ENCODE data around the gene GALE. TPM values are rescaled to one million over a fixed set of nuclear protein-coding genes. Genes with fewer than 3 reads are reported as not detected.
A peak's percentile ranks its signal among the peaks of the same experiment; 100 is the strongest.

GALE gene
- total RNA-seq, 1 experiment from 2014 or later: 42.7 TPM

DNA sequence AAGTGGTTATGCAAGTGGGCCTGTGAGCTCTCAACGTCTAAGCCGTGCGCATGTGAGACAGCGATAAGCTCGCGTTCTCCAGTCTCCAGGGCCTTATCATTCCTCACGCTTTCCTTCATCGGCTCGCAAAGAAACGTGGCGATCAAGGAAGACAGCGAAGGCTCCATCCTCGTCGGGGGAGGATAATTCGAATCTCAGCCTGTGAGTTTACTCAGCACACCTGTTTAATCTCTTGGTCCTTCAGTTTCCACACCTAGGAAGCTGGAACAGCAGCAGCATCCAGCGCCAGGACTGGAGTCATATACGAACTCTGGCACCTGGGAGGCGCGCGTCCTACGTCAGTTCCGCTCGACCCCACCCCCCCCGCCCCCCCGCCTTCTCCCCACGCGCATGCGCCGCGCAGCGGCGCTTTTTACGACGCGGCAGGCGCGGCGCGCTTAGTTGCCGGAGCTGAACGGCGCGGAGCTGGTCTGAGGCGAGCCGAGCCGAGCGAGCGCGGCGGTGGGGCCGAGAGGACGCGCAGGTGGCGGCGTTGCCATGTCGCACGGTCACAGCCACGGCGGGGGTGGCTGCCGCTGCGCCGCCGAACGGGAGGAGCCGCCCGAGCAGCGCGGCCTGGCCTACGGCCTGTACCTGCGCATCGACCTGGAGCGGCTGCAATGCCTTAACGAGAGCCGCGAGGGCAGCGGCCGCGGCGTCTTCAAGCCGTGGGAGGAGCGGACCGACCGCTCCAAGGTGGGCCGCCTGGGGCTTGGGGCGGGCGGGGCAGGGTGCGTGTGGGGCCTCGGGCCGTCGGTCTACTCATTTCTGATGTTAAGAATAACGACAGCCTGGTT, 22.4 kb downstream of the GALE start, which contains the start of gene PITHD1:
PITHD1 (plus strand) TSS at position 440 of the 836 bp plus-strand sequence; CDS start at position 538, 98 bp downstream.
- CTCF ChIA-PET: interaction anchor here (0.6 to 0.9 kb wide), 6 partner anchors 22 to 141 kb away, joined by 3 to 5 read pairs (median 3); partner anchors contain the start of gene GALE
- H3K4me1 ChIP-seq (ENCODE audit: insufficient read depth, low read length, poor library complexity, severe bottlenecking): peaks cover 13% of the 10 kb centered on the region
- H3K9me3 ChIP-seq (ENCODE audit: low read depth, low read length, poor library complexity, severe bottlenecking): no peaks in the 10 kb centered on the region
- peak within 1 kb of the TSS; percentile 86 for H3K27ac ChIP-seq (ENCODE audit: low read depth, low read length, poor library complexity, severe bottlenecking)
- BruUV-seq (replicated peaks): no TSS peak
- H3K27me3 ChIP-seq (replicated peaks; ENCODE audit: insufficient read depth, low read depth, low read length, poor library complexity): no peaks in the 10 kb centered on the region
- peak within 1 kb of the TSS; percentile 74 for H3K4me3 ChIP-seq (ENCODE audit: low read depth, low read length, poor library complexity, severe bottlenecking)
- intact Hi-C loops (cut with micrococcal nuclease; ENCODE audit: unreplicated experiment): no loop called here
- POLR2A ChIA-PET (ENCODE audit: low non-redundant PET): interaction anchor here (0.6 kb wide), 2 partner anchors 247 to 410 kb away, joined by 3 to 6 read pairs; partner anchors contain the start of gene E2F2
- peaks cover 14% of the 10 kb centered on the region for H3K36me3 ChIP-seq (ENCODE audit: insufficient read depth, low read length, poor library complexity, severe bottlenecking)
- DNase-seq (ENCODE audit: low spot score): peak; percentile 91
- no peak for TF ChIP-seq EZH2 (IDR thresholded peaks at IDR 0.05; ENCODE audit: borderline replicate concordance, low read depth, low read length, poor library complexity, severe bottlenecking)

DNA sequence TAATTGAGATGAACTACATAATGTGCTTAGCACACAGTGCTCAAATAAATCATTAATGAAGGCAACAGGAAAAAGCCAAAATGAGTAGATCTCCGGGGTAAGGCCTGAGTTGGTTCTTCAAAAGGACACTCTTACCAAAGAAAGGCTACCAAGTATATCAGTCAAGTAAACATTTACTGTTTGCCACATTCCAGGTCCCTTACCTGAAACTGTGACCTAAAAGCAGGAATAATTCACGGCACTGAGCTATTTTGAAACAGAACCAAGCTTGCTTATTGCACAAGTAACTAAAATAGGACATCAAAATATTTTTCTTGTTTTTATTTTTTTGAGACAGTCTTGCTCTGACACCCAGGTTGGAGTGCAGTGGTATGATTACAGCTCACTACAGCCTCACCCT, 24.3 kb downstream of the GALE start:
- no peak for DNase-seq (ENCODE audit: low spot score)
- POLR2A ChIA-PET (ENCODE audit: low non-redundant PET): no interaction called here
- Histone ChIP-seq H3K36me3 (ENCODE audit: insufficient read depth, low read length, poor library complexity, severe bottlenecking) (peaks cover 11% of the 10 kb centered on the region), H3K4me1 (ENCODE audit: insufficient read depth, low read length, poor library complexity, severe bottlenecking) (peaks cover 13% of the 10 kb centered on the region), H3K27me3 (replicated peaks; ENCODE audit: insufficient read depth, low read depth, low read length, poor library complexity) (no peaks in the 10 kb centered on the region), H3K4me3 (ENCODE audit: low read depth, low read length, poor library complexity, severe bottlenecking) (no peak overlapping the region), H3K27ac (ENCODE audit: low read depth, low read length, poor library complexity, severe bottlenecking) (no peak overlapping the region), H3K9me3 (ENCODE audit: low read depth, low read length, poor library complexity, severe bottlenecking) (no peaks in the 10 kb centered on the region)
- no TSS peak for BruUV-seq (replicated peaks)
- intact Hi-C loops (cut with micrococcal nuclease; ENCODE audit: unreplicated experiment): no loop called here
- TF ChIP-seq, protein P1, sequence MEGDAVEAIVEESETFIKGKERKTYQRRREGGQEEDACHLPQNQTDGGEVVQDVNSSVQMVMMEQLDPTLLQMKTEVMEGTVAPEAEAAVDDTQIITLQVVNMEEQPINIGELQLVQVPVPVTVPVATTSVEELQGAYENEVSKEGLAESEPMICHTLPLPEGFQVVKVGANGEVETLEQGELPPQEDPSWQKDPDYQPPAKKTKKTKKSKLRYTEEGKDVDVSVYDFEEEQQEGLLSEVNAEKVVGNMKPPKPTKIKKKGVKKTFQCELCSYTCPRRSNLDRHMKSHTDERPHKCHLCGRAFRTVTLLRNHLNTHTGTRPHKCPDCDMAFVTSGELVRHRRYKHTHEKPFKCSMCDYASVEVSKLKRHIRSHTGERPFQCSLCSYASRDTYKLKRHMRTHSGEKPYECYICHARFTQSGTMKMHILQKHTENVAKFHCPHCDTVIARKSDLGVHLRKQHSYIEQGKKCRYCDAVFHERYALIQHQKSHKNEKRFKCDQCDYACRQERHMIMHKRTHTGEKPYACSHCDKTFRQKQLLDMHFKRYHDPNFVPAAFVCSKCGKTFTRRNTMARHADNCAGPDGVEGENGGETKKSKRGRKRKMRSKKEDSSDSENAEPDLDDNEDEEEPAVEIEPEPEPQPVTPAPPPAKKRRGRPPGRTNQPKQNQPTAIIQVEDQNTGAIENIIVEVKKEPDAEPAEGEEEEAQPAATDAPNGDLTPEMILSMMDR (conservative IDR thresholded peaks at IDR 0.05; ENCODE audit: low read depth, low read length): no peak
- TF ChIP-seq EZH2 (IDR thresholded peaks at IDR 0.05; ENCODE audit: borderline replicate concordance, low read depth, low read length, poor library complexity, severe bottlenecking): no peak
- CTCF ChIA-PET: interaction anchor here (0.6 kb wide), 1 partner anchor 10 kb away, joined by 7 read pairs; no protein-coding TSS in a partner anchor

DNA sequence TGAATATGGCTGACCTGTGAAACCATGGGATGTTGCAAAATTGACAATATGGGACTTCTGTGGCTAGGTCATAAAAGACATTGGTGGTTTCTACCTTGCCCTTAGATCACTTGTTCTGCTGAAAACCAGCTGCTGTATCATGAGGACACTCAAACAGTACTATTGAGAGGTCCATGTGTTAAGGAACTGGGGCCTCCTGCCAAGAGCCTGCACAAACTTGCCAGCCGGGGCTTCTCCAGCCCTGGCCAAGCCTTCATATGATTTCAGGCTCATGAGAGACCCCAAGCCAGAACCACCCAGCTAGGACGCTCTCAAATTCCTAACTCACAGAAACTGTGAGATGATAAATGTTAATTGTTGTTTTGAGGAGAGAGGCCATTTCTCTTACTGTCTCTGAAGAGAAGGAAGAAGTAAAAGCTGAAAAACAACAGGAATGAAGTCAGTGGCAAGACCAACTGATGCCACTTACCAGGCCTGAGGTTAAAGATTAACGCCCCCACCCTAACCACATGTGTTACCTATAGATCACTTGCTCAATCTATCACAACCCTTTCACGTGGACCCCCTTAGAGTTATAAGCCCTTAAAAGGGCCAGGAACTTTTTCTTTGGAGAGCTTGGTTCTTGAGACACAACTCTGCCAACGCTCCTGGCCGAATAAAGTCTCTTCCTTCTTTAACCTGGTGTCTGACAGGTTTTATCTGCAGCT, 26.2 kb downstream of the GALE start:
- POLR2A ChIA-PET (ENCODE audit: low non-redundant PET): interaction anchor here (0.6 kb wide), 1 partner anchor 9 kb away, joined by 13 read pairs; no protein-coding TSS in a partner anchor
- Histone ChIP-seq H3K4me3 (ENCODE audit: low read depth, low read length, poor library complexity, severe bottlenecking) (no peak overlapping the region), H3K4me1 (ENCODE audit: insufficient read depth, low read length, poor library complexity, severe bottlenecking) (peaks cover 4% of the 10 kb centered on the region), H3K27me3 (replicated peaks; ENCODE audit: insufficient read depth, low read depth, low read length, poor library complexity) (no peaks in the 10 kb centered on the region), H3K9me3 (ENCODE audit: low read depth, low read length, poor library complexity, severe bottlenecking) (no peaks in the 10 kb centered on the region), H3K27ac (ENCODE audit: low read depth, low read length, poor library complexity, severe bottlenecking) (no peak overlapping the region), H3K36me3 (ENCODE audit: insufficient read depth, low read length, poor library complexity, severe bottlenecking) (peaks cover 4% of the 10 kb centered on the region)
- DNase-seq (ENCODE audit: low spot score): no peak
- CTCF ChIA-PET: no interaction called here
- TF ChIP-seq EZH2 (IDR thresholded peaks at IDR 0.05; ENCODE audit: borderline replicate concordance, low read depth, low read length, poor library complexity, severe bottlenecking): no peak
- intact Hi-C loops (cut with micrococcal nuclease; ENCODE audit: unreplicated experiment): no loop called here
- BruUV-seq (replicated peaks): no TSS peak

DNA sequence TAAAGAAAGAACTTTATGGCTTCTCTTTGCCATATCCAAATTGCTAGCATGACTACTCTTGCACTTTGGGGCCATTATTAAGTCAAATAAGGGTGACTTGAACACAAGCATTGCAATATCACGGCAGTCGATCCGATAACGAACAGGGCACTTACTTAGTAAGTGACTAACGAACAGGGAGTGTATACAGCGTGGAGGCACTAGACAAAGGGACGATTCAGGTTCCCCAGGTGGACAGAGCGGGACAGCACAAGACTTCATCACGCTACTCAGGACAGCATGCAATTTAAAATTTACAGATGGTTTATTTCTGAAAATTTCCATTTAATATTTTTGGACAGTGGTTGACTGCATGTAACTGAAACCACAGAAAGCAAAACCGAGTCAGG, 27.7 kb downstream of the GALE start:
- intact Hi-C loops (cut with micrococcal nuclease; ENCODE audit: unreplicated experiment): loop anchor here (2.0 kb wide), 1 partner anchor 144 kb away; no protein-coding TSS in a partner anchor
- H3K4me3 ChIP-seq (ENCODE audit: low read depth, low read length, poor library complexity, severe bottlenecking): no peak overlapping the region
- no peak overlapping the region for H3K27ac ChIP-seq (ENCODE audit: low read depth, low read length, poor library complexity, severe bottlenecking)
- DNase-seq (ENCODE audit: low spot score): no peak
- BruUV-seq (replicated peaks): no TSS peak
- no peaks in the 10 kb centered on the region for H3K9me3 ChIP-seq (ENCODE audit: low read depth, low read length, poor library complexity, severe bottlenecking)
- POLR2A ChIA-PET (ENCODE audit: low non-redundant PET): no interaction called here
- peaks cover 4% of the 10 kb centered on the region for H3K36me3 ChIP-seq (ENCODE audit: insufficient read depth, low read length, poor library complexity, severe bottlenecking)
- CTCF ChIA-PET: no interaction called here
- no peaks in the 10 kb centered on the region for H3K27me3 ChIP-seq (replicated peaks; ENCODE audit: insufficient read depth, low read depth, low read length, poor library complexity)
- no peak for TF ChIP-seq EZH2 (IDR thresholded peaks at IDR 0.05; ENCODE audit: borderline replicate concordance, low read depth, low read length, poor library complexity, severe bottlenecking)
- TF ChIP-seq, protein P1 (conservative IDR thresholded peaks at IDR 0.05; ENCODE audit: low read depth, low read length): no peak
- H3K4me1 ChIP-seq (ENCODE audit: insufficient read depth, low read length, poor library complexity, severe bottlenecking): no peaks in the 10 kb centered on the region
